ENCODE results near the gene C16orf96. TPM values are rescaled to one million over a fixed set of nuclear protein-coding genes. Genes with fewer than 3 reads are reported as not detected.

The C16orf96 gene
- total and polyA plus RNA-seq, 2 of the 13 experiments (the other 11 are each of a cell fraction or from before 2014, with no cell fraction given): 0.03 TPM; not detected in 1

DNA sequence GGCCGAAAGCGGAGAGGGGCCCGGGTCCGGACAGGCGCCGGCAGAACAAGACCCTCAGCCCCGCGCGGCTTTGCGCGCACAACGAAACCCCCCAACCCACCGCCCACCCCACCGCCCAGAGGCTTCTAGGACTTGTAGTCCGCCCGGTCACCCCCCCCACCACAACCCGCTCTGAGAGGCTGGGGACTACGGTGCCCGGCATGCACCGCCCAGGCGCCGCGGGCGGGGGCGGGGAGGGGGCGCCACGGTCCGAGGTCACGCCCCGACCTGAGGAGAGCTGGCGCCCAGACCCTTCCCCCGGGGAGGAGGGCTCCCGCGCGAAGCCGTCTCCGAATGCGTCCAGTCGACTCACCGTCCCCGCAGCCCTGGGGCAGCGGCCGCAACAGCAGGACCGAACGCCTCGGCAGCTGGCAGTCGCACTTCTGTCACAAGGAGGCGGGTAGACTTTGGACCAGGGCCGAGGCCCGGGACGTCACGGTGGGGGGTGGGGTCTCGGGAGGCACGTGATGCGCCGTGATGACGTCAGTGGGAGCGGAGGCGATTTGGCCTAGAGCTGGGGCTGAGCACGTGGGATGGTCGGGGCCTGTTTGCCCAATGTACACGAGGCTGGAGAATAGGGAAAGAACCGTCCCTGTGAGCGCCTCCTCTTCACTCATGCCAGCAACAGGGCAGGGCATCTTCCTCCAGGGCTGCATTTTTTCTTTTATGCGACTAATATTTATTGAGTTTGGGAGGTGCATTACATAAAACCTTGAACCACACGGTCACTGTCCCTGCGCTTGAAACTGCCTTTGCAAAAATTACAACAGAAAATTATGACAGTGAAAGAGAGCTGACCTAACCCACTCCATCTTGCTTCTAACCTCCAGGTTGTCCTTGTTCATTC is 17.5 kb upstream of the C16orf96 start, which contains the start of gene CDIP1 (continued):
- TF ChIP-seq, protein P1, sequence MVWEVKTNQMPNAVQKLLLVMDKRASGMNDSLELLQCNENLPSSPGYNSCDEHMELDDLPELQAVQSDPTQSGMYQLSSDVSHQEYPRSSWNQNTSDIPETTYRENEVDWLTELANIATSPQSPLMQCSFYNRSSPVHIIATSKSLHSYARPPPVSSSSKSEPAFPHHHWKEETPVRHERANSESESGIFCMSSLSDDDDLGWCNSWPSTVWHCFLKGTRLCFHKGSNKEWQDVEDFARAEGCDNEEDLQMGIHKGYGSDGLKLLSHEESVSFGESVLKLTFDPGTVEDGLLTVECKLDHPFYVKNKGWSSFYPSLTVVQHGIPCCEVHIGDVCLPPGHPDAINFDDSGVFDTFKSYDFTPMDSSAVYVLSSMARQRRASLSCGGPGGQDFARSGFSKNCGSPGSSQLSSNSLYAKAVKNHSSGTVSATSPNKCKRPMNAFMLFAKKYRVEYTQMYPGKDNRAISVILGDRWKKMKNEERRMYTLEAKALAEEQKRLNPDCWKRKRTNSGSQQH (CRISPR knock-in tag; IDR thresholded peaks at IDR 0.05; ENCODE audit: low read depth): peak; percentile 98
- TF ChIP-seq, protein P2, sequence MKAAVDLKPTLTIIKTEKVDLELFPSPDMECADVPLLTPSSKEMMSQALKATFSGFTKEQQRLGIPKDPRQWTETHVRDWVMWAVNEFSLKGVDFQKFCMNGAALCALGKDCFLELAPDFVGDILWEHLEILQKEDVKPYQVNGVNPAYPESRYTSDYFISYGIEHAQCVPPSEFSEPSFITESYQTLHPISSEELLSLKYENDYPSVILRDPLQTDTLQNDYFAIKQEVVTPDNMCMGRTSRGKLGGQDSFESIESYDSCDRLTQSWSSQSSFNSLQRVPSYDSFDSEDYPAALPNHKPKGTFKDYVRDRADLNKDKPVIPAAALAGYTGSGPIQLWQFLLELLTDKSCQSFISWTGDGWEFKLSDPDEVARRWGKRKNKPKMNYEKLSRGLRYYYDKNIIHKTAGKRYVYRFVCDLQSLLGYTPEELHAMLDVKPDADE (CRISPR knock-in tag; IDR thresholded peaks at IDR 0.05): peak; percentile 99
- TF ChIP-seq MATR3 (CRISPR knock-in tag; IDR thresholded peaks at IDR 0.05) (no peak), GABPA (IDR thresholded peaks at IDR 0.05; ENCODE audit: low read depth, low read length) (no peak), GABPA (CRISPR knock-in tag; IDR thresholded peaks at IDR 0.05; ENCODE audit: low read depth) (peak; percentile 38; the same call in 1 of the 2 replicates), XRCC5 (optimal IDR thresholded peaks at IDR 0.05; ENCODE audit: low read length) (no peak), ETV6 (CRISPR knock-in tag; conservative IDR thresholded peaks at IDR 0.05) (peak; percentile 89), CCDC6 (CRISPR knock-in tag; IDR thresholded peaks at IDR 0.05) (peak; percentile 99), HCFC1 (IDR thresholded peaks at IDR 0.05; ENCODE audit: low read depth, low read length) (peak; percentile 53; the same call in 1 of the 2 replicates), SP5 (CRISPR knock-in tag; IDR thresholded peaks at IDR 0.05; ENCODE audit: borderline replicate concordance, low read depth) (peak; percentile 62; the same call in 1 of the 2 replicates), PHF5A (CRISPR knock-in tag; IDR thresholded peaks at IDR 0.05; ENCODE audit: low read depth, unreplicated experiment) (peak; percentile 53), CHCHD3 (CRISPR knock-in tag; IDR thresholded peaks at IDR 0.05) (peak; percentile 99; the same call in 1 of the 2 replicates), TEAD2 (CRISPR knock-in tag; IDR thresholded peaks at IDR 0.05) (peak; percentile 98), SRSF9 (IDR thresholded peaks at IDR 0.05; ENCODE audit: borderline replicate concordance, insufficient read depth, low read depth, low read length, poor library complexity, severe bottlenecking) (no peak), KDM4B (CRISPR knock-in tag; IDR thresholded peaks at IDR 0.05) (peak; percentile 89), SRSF4 (IDR thresholded peaks at IDR 0.05; ENCODE audit: low read depth, low read length, poor library complexity, severe bottlenecking) (no peak), ZNF10 (CRISPR knock-in tag; IDR thresholded peaks at IDR 0.05; ENCODE audit: borderline replicate concordance, low read depth) (0 out of 2 replicates have a peak, but pooled peaks have one; percentile 37), KLF11 (CRISPR knock-in tag; IDR thresholded peaks at IDR 0.05) (peak; percentile 100), ZNF782 (CRISPR knock-in tag; IDR thresholded peaks at IDR 0.05; ENCODE audit: borderline replicate concordance) (peak; percentile 99)
- TF ChIP-seq, protein P3, sequence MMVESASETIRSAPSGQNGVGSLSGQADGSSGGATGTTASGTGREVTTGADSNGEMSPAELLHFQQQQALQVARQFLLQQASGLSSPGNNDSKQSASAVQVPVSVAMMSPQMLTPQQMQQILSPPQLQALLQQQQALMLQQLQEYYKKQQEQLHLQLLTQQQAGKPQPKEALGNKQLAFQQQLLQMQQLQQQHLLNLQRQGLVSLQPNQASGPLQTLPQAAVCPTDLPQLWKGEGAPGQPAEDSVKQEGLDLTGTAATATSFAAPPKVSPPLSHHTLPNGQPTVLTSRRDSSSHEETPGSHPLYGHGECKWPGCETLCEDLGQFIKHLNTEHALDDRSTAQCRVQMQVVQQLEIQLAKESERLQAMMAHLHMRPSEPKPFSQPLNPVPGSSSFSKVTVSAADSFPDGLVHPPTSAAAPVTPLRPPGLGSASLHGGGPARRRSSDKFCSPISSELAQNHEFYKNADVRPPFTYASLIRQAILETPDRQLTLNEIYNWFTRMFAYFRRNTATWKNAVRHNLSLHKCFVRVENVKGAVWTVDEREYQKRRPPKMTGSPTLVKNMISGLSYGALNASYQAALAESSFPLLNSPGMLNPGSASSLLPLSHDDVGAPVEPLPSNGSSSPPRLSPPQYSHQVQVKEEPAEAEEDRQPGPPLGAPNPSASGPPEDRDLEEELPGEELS (CRISPR knock-in tag; IDR thresholded peaks at IDR 0.05): peak; percentile 83
- TF ChIP-seq, protein P4, sequence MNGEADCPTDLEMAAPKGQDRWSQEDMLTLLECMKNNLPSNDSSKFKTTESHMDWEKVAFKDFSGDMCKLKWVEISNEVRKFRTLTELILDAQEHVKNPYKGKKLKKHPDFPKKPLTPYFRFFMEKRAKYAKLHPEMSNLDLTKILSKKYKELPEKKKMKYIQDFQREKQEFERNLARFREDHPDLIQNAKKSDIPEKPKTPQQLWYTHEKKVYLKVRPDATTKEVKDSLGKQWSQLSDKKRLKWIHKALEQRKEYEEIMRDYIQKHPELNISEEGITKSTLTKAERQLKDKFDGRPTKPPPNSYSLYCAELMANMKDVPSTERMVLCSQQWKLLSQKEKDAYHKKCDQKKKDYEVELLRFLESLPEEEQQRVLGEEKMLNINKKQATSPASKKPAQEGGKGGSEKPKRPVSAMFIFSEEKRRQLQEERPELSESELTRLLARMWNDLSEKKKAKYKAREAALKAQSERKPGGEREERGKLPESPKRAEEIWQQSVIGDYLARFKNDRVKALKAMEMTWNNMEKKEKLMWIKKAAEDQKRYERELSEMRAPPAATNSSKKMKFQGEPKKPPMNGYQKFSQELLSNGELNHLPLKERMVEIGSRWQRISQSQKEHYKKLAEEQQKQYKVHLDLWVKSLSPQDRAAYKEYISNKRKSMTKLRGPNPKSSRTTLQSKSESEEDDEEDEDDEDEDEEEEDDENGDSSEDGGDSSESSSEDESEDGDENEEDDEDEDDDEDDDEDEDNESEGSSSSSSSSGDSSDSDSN (CRISPR knock-in tag; IDR thresholded peaks at IDR 0.05): peak; percentile 79; the same call in 1 of the 2 replicates

Measured in HepG2 (cell line).